RPMI8226 (cell line): ENCODE data around the gene GRIFIN.
A peak's percentile ranks its signal among the peaks of the same experiment; 100 is the strongest.

Source experiments
- DNase-seq: peaks from one replicate; pipeline ENCODE4 v3.0.0-alpha.2; 2015

GRIFIN gene

DNA sequence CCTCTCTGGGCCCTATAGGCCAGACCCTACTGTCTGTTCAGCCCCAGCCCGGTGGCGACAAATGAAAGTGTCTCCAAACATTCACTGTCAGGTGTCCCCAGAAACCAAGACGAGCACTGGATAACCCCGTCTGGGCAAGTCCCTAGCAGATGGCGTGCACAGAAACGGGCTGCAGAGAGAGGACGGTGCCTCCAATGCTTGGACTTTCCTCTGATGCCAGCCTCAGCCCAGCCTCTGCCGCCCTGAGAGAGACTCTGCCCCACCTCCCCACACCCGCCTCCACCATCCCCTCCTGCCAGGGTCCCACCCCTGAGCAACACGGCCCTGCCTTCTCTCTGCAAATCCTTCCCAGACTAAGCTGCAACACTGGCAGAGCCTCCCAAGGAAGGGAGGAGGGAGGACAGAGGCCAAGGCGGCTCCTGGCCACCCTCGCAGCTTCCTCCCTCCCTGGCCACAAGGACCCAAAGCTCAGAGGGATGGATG, 36.0 kb upstream of the GRIFIN start:
- DNase-seq, result no peak

DNA sequence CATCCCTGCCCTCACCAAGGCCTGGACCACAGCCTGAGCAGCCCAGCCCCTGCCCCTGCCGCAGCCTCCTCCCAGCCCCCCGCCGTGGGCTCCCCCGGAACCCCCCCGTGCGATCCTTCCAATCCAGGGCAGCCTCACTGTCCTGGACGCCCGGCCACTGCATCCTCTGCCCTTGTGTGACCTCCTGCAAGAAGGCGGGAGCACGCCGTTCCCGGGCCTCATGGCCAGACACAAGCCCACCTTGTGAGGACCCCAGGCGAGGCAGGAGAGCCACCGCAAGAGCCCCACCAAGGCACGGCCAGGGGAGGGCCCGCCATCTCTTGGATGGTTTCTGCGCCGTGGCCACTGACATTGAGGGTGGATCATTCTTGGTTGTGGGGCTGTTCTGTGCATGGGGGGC, 35.6 kb upstream of the GRIFIN start:
- DNase-seq, result no peak

DNA sequence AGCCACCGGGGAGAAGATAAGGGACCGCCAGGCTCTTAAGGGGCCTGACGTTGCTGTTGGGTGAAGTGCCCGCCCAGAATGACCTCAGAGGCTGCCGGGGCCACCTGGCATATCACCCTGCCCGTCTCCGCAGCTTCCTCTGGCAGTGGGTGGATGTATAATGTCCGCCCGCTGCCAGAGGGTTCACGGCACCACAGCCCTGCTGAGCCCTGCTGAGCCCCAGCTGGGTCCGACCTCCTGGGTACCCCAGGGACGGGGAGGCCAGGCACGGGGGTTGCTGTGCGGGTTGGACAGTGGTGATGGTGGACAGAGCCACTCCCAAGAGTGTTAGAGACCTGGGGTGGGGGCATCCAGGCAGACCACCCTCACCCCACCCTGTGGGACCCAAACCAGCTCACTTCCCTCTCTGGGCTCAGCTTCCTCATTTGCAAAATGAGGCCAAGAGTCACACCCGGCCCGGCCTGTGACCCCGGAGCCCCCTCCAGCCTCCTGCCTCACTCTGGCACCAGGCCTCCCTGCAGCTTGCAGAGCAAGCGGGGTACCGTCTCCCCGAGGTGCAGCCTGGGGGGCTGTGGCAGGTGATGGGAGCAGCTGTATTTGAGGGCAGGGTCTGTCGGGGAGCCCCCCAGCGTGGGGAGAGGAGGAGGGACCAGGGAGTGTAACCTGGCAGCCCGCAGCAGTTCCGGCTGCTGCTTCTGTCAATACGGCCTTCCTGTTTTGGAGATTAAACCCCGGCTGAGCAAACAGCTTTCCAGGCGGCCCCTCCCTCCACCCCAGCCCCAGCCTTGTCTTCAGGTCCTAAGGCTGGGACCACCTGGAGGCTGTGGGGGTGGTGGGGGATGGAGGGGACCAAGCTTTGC, 34.9 kb upstream of the GRIFIN start:
- no peak for DNase-seq

DNA sequence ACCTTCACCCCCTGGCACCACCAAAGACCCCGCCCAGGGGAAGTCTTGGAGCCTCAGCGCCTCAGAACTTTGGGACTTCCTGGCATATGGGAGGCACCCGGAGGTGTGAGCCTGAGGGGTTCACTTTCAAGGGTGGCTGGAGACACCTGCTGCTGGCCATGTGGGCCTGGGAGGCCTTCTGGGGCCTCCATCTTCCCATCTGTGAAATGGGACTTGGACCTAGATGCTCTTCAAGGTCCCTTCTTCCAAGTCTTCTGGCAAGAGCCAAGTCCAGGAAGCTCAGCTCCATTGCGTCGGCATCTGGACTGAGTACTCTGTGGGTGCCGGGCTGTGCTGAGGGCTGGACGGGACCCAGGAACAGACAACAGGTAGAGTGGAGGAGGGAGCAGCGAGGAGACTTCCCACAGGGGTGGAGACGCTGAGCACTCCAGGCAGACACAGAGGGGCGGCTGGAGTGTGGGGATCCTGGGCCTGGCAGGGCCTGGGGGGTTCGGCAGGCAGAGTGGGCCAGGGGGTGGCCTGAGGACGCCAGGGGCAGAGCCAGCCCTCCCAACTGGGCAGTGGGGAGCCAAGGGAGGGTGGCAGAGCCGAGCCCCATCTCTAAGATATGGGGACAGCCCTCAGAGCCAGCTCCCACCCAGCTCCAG, 34.1 kb upstream of the GRIFIN start:
- DNase-seq, result no peak

DNA sequence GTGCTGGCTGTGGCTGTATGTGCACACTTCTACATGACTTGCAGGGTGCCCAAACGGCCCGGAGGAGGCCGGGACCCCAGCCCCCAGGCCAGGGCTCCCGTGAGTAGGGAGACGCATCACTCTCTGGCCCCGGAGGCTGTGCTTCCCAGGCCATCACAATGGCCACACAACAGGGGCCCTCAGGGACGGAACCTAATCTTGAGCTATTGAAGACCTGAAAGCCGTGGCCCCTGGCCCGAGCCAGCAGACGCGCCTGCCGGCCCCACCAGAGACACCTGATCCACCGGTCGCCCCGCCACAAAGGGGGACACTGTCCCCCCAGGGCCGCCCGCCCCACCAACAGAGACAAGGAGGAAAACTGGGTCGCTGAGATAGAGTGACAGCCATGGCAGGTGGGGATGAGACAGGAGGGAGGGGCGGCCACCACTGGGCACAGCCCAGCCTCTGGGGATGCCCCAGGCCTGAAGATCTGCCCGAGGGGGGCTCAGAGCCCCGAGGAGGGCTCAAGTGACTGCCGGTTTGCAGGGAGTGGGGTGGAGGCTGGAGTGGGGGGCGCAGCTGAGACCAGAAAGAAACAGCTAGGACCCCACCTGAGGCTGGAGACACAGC, 33.2 kb upstream of the GRIFIN start:
- no peak for DNase-seq

DNA sequence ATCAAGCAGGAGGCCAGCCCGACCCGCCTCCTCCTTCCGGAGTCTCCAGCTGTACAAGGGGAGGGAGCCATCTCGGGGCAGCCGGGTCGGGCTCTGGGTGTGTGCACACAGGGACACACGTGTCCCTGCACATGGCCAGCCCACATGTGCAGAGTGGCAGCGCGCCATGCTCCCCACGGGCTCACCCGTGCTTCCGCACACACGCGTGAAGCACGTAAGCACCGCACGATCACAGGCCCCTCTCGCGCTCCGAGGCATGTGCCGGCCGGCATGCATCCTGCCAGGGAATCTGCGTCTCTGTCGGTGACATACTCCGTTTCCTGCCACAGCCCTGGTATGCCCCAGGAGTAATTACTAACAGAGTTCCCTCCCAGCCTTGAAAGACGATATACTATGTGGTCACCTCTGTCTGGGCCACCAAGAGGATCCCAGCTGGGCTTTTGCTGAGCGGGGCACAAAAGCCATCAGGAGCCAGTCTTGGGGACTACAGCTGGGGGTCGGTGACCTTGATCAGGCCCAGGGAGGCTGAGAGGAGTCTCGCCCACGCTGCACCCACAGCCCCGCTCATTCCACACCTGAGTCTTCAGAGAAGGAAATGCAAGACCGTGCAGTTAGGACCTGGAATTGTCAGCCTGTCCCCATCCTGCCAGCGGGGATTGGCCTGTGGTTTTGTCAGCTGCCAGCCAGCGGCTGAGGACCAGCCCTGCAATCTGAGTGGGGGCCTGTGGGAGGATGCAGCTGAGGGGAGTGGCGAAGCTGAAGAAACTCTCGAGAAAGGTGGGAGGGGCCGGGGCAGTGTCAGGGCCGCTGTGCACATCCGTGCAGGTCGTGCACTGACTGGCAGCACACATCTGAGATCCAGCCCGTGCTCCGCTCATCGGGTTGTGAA, 32.4 kb upstream of the GRIFIN start:
- peak; percentile 94 for DNase-seq

DNA sequence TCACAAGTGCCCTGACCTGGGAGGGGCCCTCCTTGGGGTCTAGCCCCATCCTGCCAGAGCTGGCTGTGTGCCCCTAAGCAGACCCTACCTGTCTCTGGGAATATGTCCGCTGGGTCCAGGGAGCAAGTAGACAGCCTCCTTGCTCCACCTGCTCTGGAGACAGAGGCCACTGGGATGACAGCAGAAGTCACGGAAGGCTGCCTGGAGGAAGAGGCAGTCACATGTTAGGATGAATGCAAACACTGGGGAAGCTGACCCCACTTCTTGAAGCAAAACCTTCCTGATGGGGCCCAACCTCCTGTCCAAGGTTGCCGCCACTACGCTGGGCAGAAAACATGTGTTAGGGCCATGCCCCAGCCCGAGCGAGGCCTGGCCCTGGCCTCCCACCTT, 31.7 kb upstream of the GRIFIN start:
- no peak for DNase-seq

DNA sequence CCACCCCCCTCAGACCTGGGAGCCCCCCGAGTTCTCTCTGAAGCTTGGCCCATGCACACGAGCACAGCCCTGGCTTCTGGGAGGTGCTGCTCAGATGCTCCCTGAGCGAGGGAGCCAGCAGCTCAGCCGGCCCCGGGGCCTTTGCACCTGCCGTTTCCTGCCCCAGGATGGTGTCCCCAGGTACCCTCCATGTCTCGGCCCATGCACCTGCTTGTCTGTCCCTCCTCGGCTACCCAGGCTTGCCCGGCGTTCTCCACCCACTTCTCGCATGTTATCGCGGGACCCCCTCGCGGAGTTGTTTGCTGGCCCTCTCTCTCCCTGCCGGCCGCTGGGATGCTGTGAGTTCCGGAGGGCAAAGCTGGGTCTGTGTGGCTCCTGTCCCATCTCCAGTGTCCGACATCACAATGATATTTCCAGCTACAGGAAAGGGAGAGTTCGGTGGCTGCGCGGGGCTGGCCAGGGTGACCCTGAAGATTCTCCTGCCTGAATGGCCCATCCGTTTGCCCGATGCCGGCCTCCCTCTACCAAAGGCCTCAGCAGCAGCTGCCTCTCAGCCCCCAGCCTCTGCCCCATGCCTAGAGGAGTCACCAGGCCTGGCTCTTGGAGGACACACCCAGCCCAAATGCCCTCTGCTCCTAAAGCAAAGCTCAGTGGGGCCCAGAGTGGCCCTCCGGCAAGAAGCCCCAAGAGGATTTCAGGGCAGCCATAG, 31.2 kb upstream of the GRIFIN start:
- DNase-seq, result no peak

DNA sequence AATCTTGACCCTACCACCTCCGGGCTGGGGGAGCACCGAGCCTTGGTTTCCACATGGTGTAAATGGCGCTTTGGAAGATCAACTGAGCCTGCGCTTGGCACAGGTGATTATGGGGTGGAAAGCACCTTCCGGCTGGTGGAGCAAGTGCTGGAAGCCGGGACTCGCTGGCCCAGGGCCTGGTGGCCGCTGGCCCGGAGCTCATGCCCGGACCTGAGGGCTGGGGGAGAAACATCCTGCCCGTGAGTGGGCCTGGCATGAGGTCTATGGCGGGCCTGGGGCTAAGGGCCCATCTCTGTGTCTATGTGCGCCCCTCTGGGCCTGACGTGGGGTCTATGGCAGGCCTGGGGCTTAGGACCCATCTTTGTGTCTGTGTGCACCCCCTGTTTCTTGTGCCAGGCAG, 29.2 kb upstream of the GRIFIN start:
- DNase-seq, result no peak

DNA sequence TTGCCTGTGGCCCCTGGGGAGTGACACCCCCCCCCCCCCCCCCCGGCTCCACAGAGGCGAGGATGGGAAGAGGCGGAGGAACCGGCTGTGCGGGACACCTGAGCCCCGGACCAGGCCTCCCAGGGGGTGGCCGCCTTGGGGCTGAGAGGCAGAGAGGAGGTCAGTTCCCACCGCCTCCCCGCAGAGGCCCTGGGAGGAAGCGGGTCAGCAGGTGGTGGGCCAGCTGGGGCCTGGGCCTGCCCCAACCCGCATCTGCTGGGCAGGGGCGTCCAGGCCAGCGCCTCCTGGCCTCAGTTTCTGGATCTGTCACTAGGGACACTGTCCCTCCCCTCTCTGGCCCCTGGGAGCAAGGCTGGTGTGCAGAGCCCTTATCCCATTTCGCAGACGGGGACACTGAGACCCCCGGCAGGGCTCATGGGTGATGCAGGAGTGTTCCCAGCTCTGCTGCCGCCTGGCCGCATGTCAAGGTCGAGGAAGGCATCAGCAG, 28.7 kb upstream of the GRIFIN start:
- no peak for DNase-seq

DNA sequence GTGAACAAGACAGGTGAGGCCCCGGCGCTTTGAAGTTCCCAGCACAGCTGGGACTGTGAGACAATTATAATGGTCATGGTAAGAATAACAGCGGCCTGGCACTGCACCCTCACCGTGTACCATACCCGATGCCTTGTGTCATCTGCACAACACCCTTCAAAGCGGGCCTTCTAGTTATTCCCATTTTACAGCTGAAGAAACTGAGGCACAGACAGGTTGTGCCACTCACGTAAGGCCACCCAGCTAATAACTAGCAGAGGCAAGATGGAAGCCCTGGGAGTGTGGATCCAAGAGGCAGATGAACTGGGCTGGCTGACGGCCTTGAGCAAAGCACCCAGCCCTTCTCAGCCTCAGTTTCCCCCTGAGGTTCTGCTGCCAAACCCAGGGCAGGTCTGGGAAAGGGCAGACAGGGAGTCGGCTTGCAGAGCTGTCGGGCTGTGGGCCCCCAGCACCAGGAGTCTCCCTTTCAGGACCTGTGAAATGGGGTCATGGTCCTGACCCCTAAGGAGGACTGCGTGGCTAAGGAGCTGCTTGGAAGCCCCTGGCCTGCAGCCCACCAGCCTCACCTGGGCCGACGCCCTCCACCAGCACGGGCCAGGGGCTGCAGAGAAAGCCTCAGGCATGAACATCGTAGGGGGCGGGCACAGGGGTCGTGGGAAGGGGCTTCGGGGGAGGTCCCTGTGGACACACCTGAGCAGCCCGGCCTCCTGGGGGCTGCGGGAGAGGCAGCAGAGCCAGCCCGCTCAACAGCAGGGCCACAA, 28.1 kb upstream of the GRIFIN start:
- DNase-seq, result no peak

DNA sequence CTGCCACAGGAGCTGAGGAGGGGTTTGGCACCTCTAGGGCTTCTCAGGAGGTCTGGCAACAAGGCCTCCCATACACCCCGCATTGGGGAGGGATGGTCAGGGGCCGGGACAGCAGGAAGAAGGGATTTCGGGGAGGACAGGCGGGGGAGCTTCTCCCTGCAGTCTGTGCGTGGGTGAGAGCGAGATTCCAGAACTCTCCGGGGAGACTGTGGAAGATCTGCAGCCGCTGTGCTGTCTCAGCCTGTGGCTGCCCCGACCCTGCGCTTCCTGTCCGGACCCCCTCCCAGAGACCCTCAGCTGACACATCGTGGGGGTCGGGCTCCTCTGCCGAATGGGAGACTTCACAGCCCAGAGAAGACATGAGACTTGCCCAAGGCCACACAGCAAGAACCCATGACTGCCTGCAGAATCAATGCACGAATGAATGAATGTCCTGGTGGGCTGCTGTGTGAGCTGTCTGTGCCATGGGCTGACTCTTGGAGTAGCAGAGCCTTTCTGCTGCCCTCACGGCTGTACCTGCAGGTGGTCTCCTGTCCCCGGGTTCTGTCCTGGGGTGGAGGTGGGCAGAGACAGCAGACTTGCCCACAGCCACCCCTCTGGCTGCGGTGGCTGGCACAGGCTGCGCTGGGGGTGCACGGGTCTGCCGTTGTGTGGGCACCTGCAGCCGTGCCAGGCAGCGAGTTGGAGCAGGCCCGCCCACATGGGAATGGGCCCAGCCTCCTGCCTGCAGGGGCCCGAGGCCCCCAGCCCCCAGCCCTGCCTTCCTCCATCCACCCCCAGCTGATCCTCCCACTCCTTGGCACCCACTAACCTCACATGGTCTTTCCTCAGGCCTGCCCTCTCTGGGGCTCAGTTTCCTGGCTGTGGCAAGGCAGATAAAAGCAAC, 27.1 kb upstream of the GRIFIN start:
- no peak for DNase-seq

DNA sequence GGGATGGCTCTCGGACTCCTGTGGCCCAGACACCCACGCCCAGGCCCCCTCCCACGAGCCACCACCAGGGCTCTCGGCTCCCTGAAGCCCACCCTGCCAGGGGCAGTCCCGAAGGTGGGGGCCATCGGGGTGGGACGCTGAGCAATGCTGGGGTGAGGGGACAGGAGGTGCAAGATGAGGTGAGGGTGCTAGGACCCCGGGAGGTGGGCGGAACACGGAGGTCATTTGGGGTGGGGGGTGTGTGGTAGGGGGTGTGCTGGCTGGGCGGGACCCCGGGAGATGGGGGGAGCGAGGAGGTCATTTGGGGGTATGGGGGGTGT, 26.4 kb upstream of the GRIFIN start:
- DNase-seq, result no peak

DNA sequence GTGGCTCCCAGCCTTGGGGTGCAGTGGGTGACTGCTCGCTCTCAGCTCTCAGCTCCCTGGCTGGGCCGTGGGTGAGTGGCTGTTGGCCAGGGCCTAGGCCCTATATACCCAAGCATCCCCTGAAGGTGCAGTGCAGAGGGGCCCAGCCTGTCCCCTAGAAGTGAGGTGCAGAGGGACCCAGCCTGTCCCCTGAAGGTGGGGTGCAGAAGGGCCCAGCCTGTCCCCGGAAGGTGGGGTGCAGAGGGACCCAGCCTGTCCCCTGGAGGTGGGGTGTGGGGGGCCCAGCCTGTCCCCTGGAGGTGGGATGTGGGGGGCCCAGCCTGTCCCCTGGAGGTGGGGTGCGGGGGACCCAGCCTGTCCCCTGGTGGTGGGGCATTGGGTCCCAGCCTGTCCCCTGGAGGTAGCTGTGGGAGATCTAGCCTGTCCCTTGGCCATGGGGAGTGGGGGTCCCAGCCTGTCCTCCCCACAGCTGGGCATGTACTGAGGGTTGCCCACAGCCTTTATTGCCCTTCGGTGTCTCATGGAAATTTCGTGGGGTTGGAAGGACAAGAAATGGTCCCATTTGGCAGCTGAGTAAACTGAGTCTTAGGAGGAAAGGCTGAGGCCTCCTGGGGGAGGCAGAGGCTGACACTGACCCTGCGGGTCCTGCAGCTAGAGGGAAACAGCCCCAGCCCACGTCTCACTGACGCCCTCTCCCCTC, 25.9 kb upstream of the GRIFIN start:
- DNase-seq, result no peak

DNA sequence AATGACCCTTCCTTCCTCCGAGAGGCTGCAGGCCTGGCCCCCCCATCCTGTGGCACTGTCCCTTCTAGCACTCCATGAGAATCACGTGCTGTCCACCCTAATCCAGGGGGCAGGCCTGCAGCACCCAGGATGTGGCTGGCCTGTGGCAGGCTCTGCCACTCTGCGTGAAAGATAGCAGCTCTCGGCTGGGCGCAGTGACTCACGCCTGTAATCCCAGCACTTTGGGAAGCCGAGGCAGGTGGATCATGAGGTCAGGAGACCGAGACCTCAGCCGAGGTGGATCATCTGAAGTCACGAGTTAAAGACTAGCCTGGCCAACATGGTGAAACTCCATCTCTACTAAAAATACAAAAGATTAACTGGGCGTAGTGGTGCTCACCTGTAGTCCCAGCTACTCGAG, 24.5 kb upstream of the GRIFIN start:
- DNase-seq, result no peak

DNA sequence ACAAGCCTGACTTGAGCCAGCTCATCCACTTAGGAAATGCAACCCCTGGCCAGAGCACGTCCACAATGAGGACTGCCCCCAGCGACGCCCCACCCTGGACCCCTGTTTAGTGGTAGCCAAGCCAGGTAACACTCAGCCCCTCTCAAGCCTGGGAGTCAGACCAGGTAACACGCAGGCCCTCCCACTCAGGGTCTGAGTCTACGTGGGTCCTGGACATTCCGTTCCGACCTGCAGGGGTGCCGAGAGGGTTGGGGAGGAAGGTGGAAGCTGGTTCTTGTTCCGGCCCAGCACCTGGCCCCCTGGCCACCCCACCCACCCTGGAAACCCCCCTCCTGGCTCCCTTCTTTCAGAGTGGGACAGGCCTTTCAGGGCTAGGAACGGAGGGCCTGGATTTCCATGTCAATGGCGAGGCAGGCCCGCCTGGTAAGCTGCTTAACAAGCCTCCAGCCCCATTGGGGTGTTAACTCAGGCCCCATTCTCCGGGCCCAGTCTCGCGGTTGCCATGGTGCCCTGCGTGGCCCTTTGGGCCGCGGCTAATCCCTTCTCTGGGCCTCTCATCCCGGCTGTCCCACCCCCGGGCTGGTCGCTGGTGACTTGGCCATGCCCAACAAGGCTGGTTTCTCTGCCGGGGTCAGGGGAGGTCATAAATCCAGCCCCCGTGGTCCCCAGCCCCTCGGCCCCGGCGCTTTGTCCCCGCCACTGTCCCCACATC, 23.7 kb upstream of the GRIFIN start:
- DNase-seq, result no peak

DNA sequence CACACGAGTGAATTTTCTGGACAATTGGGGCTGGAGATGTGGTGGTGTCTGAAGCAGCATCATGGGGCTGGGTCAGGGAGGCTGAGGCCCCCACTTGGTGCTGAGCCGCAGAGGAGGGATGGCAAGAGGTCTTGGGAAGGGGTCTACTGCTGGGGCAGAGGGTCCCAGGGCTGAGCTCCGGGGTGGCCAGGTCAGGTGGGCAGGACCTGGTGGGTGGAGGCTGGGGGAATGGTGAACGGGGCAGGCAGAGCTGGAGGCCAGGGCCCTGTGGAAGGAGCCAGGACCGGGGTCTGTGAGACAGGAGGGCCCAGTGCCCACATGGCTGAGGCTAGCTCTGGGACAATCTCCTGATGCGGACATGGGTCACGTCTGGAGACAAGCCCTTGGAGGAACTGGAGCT, 23.0 kb upstream of the GRIFIN start:
- DNase-seq, result no peak

DNA sequence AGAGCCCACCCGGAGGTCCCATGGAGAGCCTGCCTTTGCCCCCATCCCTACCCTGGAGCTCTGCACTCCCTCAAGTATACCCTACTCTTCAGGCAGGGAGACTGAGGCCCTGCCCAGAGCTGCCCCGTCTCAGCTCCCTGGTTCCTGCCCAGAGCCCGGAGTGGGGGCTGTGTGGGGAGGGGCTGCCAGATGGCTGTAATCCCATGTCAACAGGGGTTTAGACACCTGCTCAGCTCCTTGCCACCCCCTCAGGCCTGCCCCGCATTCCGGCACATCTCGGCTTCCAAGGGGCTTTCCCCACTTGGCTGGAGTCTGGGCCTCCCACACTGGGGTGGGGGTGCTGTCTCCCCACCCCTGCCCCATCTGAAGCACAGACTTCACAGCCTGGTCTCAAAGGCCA, 22.5 kb upstream of the GRIFIN start:
- no peak for DNase-seq
